ENCODE measurements around the gene N4BP3.
"Not testable (repeated sequence)": the region's sequence is repeated elsewhere in the genome, so short reads cannot be mapped to it uniquely, and the experiment has no call there.

N4BP3 gene

GRCh38 chr5:178122346-178122745 is 9.0 kb downstream of the N4BP3 start:
- DNase-seq (ENCODE audit: low spot score), result no peak

GRCh38 chr5:178123094-178123965 is 10.0 kb downstream of the N4BP3 start:
- no peak for DNase-seq (ENCODE audit: low spot score)

- DNase-seq (ENCODE audit: low spot score), result no peak
These were observed 10.9 kb downstream of the N4BP3 start for GRCh38 chr5:178123966-178124925.

- no peak for DNase-seq (ENCODE audit: low spot score)
These were observed 12.0 kb downstream of the N4BP3 start for GRCh38 chr5:178125253-178125906.

GRCh38 chr5:178126556-178126955 is 13.2 kb downstream of the N4BP3 start:
- no peak for DNase-seq (ENCODE audit: low spot score)

GRCh38 chr5:178127300-178128009 is 14.1 kb downstream of the N4BP3 start:
- DNase-seq (ENCODE audit: low spot score), result not testable (repeated sequence)

GRCh38 chr5:178129296-178129695 is 16.0 kb downstream of the N4BP3 start:
- DNase-seq (ENCODE audit: low spot score), result no peak

- DNase-seq (ENCODE audit: low spot score), result not testable (repeated sequence)
These were observed 16.9 kb downstream of the N4BP3 start for GRCh38 chr5:178130234-178130575.

GRCh38 chr5:178130576-178131445 is 17.5 kb downstream of the N4BP3 start, which contains the start of gene RMND5B:
Gene RMND5B, plus strand, starts transcription at chr5:178131014. Its CDS starts 7,106 bp downstream, at chr5:178138120.
- peak; percentile 80 for DNase-seq (ENCODE audit: low spot score)

GRCh38 chr5:178131446-178131996 is 18.2 kb downstream of the N4BP3 start:
- DNase-seq (ENCODE audit: low spot score), result no peak

GRCh38 chr5:178136990-178137389 is 23.7 kb downstream of the N4BP3 start:
- DNase-seq (ENCODE audit: low spot score), result no peak

GRCh38 chr5:178137991-178138390 is 24.7 kb downstream of the N4BP3 start:
- no peak for DNase-seq (ENCODE audit: low spot score)

- no peak for DNase-seq (ENCODE audit: low spot score)
These were observed 28.2 kb downstream of the N4BP3 start for GRCh38 chr5:178141550-178141949.

- no peak for DNase-seq (ENCODE audit: low spot score)
These were observed 29.3 kb downstream of the N4BP3 start for GRCh38 chr5:178142642-178143041.

- DNase-seq (ENCODE audit: low spot score), result no peak
These were observed 29.9 kb downstream of the N4BP3 start for GRCh38 chr5:178143246-178143645.

GRCh38 chr5:178143901-178144300 is 30.6 kb downstream of the N4BP3 start:
- DNase-seq (ENCODE audit: low spot score), result no peak

GRCh38 chr5:178145965-178146820 is 32.9 kb downstream of the N4BP3 start:
- peak; percentile 76 for DNase-seq (ENCODE audit: low spot score)

GRCh38 chr5:178147406-178147805 is 34.1 kb downstream of the N4BP3 start:
- no peak for DNase-seq (ENCODE audit: low spot score)

- DNase-seq (ENCODE audit: low spot score), result no peak
These were observed 36.0 kb downstream of the N4BP3 start for GRCh38 chr5:178149199-178149932.
